ENCODE data around the gene SRPK1.
"Not testable (repeated sequence)": the region's sequence is repeated elsewhere in the genome, so short reads cannot be mapped to it uniquely, and the experiment has no call there.

DNA sequence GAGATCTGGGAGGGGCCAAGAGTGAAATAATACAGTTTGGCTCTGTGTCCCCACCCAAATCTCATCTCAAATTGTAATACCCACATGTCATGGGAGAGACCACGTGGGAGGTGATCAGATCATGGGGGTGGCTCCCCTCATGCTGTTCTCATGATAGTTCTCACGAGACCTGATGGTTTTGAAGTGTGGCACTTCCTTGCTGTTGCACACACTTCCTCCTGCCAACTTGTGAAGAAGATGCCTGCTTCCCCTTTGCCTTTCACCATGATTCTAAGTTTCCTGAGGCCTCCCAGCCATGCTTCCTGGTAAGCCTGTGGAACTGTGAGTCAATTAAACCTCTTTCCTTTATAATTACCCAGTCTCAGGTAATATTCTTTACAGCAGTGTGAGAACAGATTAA, 11.3 kb downstream of the SRPK1 start:
- TF ChIP-seq EZH2 (IDR thresholded peaks at IDR 0.05); POLR2AphosphoS5 (IDR thresholded peaks at IDR 0.05; ENCODE audit: borderline replicate concordance, low read depth, low read length); FOXP2 (optimal IDR thresholded peaks at IDR 0.05; ENCODE audit: control extremely low read depth, extremely low read length, insufficient read depth): not testable (repeated sequence)

All from SK-N-MC (cell line).